ENCODE measurements around the gene OTOG.

Gene OTOG

DNA sequence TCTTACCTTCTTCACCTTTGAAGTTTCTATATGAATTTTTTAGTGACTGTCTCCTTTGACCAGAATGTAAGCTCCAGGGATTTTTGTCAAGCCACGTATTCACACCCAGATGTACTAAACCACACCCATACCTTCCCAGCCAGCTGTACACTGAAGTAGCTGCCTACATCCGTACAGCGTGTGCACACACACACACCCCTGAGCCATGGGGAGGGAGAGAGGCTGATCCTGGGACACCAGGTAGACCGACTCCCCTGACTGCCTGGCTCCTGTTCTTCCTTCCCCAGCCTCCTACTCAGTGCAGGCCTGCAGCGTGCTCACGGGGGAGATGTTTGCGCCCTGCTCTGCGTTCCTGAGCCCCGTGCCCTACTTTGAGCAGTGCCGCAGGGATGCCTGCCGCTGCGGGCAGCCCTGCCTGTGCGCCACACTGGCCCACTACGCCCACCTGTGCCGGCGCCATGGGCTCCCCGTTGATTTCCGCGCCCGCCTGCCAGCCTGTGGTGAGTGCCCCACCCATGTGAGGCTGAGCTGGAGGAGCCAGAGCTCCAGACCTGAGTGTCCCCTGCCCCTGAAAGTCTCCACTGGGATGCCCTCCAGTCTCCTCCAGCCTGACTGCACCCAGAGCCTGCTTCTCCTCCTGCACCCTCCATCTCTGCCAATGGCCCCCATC lies 25.9 kb downstream of the OTOG start:
- no peak for TF ChIP-seq ZNF274 (IDR thresholded peaks at IDR 0.05; ENCODE audit: low read depth, low read length)
- H3K4me3 ChIP-seq (ENCODE audit: low read length), result no peak overlapping the region

GRCh38 chr11:17573526-17573925 lies 26.5 kb downstream of the OTOG start:
- no peak for TF ChIP-seq ZNF274 (IDR thresholded peaks at IDR 0.05; ENCODE audit: low read depth, low read length)
- no peak overlapping the region for H3K4me3 ChIP-seq (ENCODE audit: low read length)

DNA sequence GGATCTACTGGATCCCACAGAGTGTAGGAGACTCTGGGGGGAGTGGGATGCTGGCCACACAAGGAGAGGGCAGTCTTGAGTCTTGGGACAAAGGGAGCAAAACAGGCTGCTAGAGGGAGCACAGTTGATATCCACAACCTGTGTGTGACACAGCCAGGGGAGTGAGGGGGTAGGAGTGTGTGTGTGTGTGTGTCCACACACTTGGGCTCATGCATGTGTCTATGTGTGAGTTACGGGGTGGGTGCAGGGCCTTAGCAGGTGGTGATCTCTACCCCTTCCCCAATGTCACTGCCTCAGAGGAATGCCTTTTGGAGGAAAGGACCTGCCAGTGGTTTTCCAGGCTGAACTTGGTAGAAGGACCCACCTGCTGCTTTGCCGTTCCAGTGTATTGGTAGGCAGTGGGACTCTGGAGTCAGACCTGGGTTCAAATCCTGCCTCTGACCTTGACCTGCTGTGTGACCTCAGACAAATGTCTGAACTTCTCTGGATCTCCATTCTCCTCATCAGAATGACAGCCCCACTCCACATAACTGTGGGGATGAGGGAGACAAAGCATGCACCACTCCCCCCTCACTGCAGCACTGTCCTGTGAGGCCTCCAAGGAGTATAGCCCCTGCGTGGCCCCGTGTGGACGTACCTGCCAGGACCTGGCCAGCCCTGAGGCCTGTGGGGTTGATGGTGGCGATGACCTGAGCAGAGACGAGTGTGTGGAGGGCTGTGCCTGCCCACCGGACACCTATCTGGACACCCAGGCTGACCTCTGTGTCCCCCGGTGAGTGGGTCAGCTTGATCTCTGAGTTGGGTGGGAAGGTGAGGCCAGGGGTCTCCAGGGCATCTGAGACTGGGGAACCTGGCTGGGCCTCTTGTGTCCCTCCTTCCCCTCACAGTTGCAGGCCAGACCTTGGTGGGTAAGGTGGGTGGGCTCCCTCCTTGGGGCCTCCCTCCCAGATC lies 27.4 kb downstream of the OTOG start:
- TF ChIP-seq ZNF274 (IDR thresholded peaks at IDR 0.05; ENCODE audit: low read depth, low read length), result no peak

DNA sequence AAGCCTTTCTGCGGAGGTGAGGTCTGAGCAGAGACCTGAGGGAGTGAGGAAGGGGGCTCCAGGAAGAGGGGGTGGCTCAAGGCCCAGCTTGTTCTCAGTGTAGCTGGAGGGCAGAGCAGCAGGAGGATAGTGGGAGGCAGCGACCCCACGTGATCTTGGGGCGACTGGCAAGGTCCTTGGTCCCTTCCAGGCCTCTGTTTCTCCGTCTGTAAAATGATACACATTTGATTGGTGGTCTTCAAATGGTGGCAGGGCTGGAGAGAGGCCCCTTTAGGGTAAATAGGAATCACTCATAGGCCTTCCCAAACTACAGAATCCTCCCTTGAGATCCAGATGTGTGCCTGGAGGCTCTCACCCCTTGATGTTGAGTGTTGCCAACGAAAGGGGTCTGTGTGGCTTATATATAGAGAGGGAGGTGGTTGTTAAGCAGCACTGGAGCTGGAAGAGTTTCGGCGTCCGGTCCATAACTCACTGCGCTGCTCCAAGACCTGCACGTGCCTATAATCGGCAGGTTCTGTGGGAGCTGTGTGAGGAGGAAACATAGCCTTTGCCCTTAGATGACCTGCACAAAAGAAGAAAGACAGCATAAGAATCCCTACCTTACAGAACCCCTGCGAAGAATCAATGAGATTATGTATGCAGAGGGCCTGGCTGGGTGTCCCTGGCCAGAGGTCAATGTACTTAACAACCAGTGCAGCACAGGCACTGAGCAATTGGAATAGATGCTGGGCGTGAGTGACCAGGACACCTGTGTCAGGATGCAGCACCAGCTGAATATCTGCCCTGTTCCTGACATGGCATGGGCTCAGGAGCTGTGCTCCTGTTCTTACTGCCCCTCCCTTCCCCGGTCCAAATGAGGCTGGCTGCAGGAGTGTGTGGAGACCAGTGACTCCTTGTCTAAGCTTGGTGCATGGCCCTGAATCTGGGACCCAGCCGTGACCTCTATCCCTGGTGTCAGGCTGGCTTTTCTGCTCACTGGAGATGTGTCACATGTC lies 28.7 kb downstream of the OTOG start:
- TF ChIP-seq ZNF274 (IDR thresholded peaks at IDR 0.05; ENCODE audit: low read depth, low read length), result no peak
- no peak overlapping the region for H3K4me3 ChIP-seq (ENCODE audit: low read length)

More for the DNA sequence above, 27.4 kb downstream of the OTOG start:
- no peak overlapping the region for H3K4me3 ChIP-seq (ENCODE audit: low read length)

GRCh38 chr11:17578296-17578695 lies 31.2 kb downstream of the OTOG start:
- no peak overlapping the region for H3K4me3 ChIP-seq (ENCODE audit: low read length)
- TF ChIP-seq ZNF274 (IDR thresholded peaks at IDR 0.05; ENCODE audit: low read depth, low read length), result no peak

DNA sequence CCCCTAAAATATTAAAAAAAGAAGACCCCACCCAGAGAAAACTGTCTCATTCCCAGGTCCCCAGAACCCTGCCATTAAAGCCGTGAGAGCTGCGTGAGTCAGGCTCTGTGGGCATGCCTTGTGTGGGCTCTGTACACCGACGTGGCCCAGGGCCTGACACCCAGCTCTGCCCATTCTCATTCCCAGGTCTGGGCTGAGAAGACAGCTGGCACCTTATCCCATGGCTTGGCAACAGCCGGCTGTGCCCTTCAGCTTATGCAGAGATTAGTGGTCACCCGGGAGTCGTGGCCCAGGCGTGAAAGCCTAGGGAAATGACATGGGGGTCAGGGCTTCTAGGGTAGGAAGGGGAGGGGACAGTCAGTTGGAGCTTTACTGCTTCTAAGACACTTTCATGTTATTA lies 31.9 kb downstream of the OTOG start:
- H3K4me3 ChIP-seq (ENCODE audit: low read length), result no peak overlapping the region
- TF ChIP-seq ZNF274 (IDR thresholded peaks at IDR 0.05; ENCODE audit: low read depth, low read length), result no peak

DNA sequence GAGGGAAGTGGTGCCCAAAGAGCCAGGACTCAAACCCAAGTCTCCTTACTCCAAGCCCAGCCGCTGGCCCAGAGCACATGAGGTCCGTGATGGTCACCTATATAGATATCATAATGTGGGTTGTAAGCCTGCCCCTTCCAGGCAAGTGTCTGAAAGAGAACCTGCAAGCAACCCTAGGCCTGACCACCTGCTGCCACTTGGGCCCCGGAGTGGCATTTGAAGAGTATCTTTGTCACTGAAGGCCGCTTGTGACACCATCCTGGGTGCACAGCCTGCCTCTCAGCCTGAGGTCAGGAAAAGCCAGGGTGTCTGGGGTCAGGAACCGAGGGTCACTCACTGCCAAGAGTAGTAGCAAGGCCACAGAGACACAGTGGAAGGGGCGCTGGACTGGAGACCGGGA lies 32.4 kb downstream of the OTOG start:
- no peak overlapping the region for H3K4me3 ChIP-seq (ENCODE audit: low read length)
- no peak for TF ChIP-seq ZNF274 (IDR thresholded peaks at IDR 0.05; ENCODE audit: low read depth, low read length)

DNA sequence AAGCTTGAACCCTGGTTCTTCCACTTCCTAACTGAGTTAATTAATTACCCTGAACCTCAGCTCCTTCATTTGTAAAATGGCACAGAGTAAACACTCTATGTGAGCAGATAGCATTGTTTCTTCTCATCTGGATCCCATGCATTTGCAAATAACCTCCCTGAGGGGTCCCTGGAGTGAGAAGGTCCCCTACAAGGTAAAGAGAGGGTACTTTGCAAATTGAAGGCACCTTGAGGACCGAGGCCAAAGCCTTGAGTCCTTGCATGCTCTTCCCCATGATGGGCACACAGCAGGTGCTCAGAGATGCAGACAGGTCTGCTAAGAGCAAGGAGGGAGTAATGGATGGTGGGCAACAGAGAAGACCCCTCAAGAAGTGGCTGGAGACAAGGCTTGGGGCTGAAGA lies 33.2 kb downstream of the OTOG start:
- H3K4me3 ChIP-seq (ENCODE audit: low read length), result no peak overlapping the region
- no peak for TF ChIP-seq ZNF274 (IDR thresholded peaks at IDR 0.05; ENCODE audit: low read depth, low read length)

DNA sequence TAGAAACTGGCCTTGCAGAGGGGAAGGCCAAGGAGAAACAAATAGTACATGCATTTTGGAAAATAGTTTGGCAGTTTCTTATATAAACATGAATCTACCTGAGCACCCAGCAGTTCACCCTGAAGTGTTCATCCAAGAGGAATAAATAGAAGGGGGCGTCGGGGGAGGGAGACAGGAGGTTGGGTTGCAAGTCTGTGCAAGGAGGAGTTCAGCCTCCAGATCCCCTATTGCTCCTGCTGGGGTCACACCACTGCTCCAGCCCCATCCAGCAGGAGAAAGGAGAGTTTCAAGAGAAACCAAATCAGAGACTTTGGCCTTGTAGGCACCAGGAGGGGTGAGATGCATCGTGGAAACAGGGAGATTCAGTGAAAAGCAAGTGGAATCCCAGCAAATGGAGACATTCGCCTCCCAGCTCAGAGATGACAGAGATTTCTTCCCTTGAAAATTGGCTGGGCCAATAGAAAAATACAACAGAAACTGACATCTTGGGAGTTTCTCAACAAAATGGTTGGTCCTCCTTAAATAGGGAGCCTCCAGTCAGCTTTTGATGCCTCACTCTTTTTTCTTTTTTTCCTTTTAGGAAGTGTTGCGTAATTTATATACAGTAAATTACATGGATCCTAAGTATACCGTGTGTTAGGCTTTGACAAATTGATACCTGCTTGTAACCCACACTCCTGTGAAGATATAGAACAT lies 34.1 kb downstream of the OTOG start:
- TF ChIP-seq ZNF274 (IDR thresholded peaks at IDR 0.05; ENCODE audit: low read depth, low read length), result no peak
- no peak overlapping the region for H3K4me3 ChIP-seq (ENCODE audit: low read length)

DNA sequence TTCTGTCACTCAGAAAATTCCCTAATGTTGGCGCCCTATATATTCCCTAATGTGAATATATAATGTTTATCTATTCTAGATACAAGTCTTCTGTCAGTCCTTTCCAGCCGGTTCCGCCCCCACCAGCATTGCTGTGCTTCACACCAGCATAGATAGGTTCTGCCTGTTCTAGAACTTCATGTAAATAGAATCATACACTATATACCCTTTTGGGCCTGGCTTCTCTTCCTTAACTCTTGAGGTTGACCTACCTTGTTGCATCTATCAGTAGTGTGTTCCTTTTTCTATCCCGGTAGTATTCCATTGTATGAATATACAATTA lies 34.6 kb downstream of the OTOG start:
- no peak for TF ChIP-seq ZNF274 (IDR thresholded peaks at IDR 0.05; ENCODE audit: low read depth, low read length)
- no peak overlapping the region for H3K4me3 ChIP-seq (ENCODE audit: low read length)

- no peak for TF ChIP-seq ZNF274 (IDR thresholded peaks at IDR 0.05; ENCODE audit: low read depth, low read length)
- H3K4me3 ChIP-seq (ENCODE audit: low read length), result no peak overlapping the region
These were observed 39.0 kb downstream of the OTOG start for GRCh38 chr11:17585911-17586695.

GRCh38 chr11:17588166-17588565 lies 41.1 kb downstream of the OTOG start:
- TF ChIP-seq ZNF274 (IDR thresholded peaks at IDR 0.05; ENCODE audit: low read depth, low read length), result no peak
- no peak overlapping the region for H3K4me3 ChIP-seq (ENCODE audit: low read length)

DNA sequence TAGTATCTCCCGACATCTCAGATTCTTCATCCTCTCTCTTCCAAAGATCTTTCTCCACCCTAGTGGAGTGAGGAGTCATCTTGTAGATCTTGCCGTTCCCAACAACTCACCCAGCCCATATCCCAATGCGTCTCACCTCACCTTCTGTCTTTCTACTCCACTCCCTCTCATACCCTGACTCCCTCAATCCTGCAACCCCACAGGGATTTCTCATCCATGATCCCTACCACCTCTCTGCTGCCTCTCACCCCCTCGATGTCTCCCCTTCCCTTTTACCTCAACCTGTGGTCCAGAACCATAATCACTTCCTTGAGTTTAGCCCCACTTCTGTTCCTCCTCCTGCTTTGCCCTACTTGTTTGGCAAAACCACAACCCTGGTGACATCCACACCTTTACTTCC lies 41.7 kb downstream of the OTOG start:
- no peak for TF ChIP-seq ZNF274 (IDR thresholded peaks at IDR 0.05; ENCODE audit: low read depth, low read length)

More for the DNA sequence above, 41.7 kb downstream of the OTOG start:
- H3K4me3 ChIP-seq (ENCODE audit: low read length), result no peak overlapping the region

Measured in GM08714 (cell line).